Liver (tissue), 9 donors: ENCODE measurements around the gene YAE1. TPM values are rescaled to one million over a fixed set of nuclear protein-coding genes. Genes with fewer than 3 reads are reported as not detected.

ENCODE experiments used
- DNase-seq: peaks from one replicate; pipeline ENCODE4 v3.0.0-alpha.2; 2017; ENCODE audit warnings: low spot score
- H3K27ac ChIP-seq, 2 donors: one replicate each; pipeline ENCODE4 v1.7.0; 2013; ENCODE audit warnings: inconsistent platforms in 2 of 2, low read length in 2 of 2, control low read depth in 1 of 2, low read depth in 1 of 2, mild to moderate bottlenecking in 1 of 2
- H3K27me3 ChIP-seq, 4 donors: one replicate each; pipeline versions ENCODE4 v1.6.1 to v1.7.0; 2013; ENCODE audit warnings: low read length in 3 of 4, inconsistent platforms in 1 of 4, mild to moderate bottlenecking in 1 of 4, moderate library complexity in 1 of 4; ENCODE audit not compliant: control insufficient read depth in 4 of 4, insufficient read depth in 4 of 4
- H3K36me3 ChIP-seq, 4 donors: one replicate each; pipeline versions ENCODE4 v1.6.1 to v1.7.0; 2013; ENCODE audit warnings: low read length in 3 of 4, mild to moderate bottlenecking in 3 of 4, low read depth in 1 of 4, moderate library complexity in 1 of 4; ENCODE audit not compliant: control insufficient read depth in 4 of 4, insufficient read depth in 3 of 4
- H3K4me1 ChIP-seq, 4 donors: one replicate each; pipeline versions ENCODE4 v1.6.1 to v1.7.0; 2013; ENCODE audit warnings: low read length in 3 of 4, mild to moderate bottlenecking in 3 of 4, moderate library complexity in 1 of 4; ENCODE audit not compliant: control insufficient read depth in 4 of 4, insufficient read depth in 4 of 4
- H3K4me3 ChIP-seq, 3 donors: one replicate each; pipeline versions ENCODE4 v1.6.1 to v1.7.0; 2013; ENCODE audit warnings: low read length in 3 of 3, control low read depth in 1 of 3, low read depth in 1 of 3, mild to moderate bottlenecking in 1 of 3
- H3K9ac ChIP-seq, 2 donors: one replicate each; pipeline ENCODE4 v1.7.0; 2013; ENCODE audit warnings: low read length in 2 of 2, mild to moderate bottlenecking in 2 of 2, moderate library complexity in 2 of 2, control low read depth in 1 of 2, low read depth in 1 of 2
- H3K9me3 ChIP-seq, 4 donors: one replicate each; pipeline versions ENCODE4 v1.6.1 to v1.7.0; 2013; ENCODE audit warnings: low read length in 3 of 4; ENCODE audit not compliant: control insufficient read depth in 4 of 4
- EGR1 ChIP-seq, 2 donors: IDR thresholded peaks; 2 replicates each; pipeline ENCODE4 v1.6.1; 2016 to 2018; ENCODE audit warnings: antibody characterized with exemption in 2 of 2, low read depth in 2 of 2
- GABPA ChIP-seq, 2 donors: IDR thresholded peaks in 1 of 2; conservative IDR thresholded peaks in 1 of 2; 2 replicates each; pipeline ENCODE4 v1.6.1; 2016; ENCODE audit warnings: antibody characterized with exemption in 2 of 2, mild to moderate bottlenecking in 1 of 2, moderate library complexity in 1 of 2
- HNF4A ChIP-seq, 2 donors: conservative IDR thresholded peaks; 2 replicates each; pipeline ENCODE4 v1.6.1; 2016; ENCODE audit warnings: antibody characterized with exemption in 2 of 2, mild to moderate bottlenecking in 2 of 2
- HNF4G ChIP-seq: IDR thresholded peaks from 2 replicates; pipeline ENCODE4 v1.6.1; 2016; ENCODE audit warnings: antibody characterized with exemption
- JUND ChIP-seq, 2 donors: IDR thresholded peaks; 2 replicates each; pipeline ENCODE4 v1.6.1; 2016; ENCODE audit warnings: antibody characterized with exemption in 2 of 2
- NR2F2 ChIP-seq: IDR thresholded peaks from 2 replicates; pipeline ENCODE4 v1.6.1; 2016; ENCODE audit warnings: antibody characterized with exemption
- RAD21 ChIP-seq, 2 donors: IDR thresholded peaks; 2 replicates each; pipeline ENCODE4 v1.6.1; 2016; ENCODE audit warnings: antibody characterized with exemption in 2 of 2, mild to moderate bottlenecking in 2 of 2
- TAF1 ChIP-seq: conservative IDR thresholded peaks from 2 replicates; pipeline ENCODE4 v1.6.1; 2016; ENCODE audit warnings: antibody characterized with exemption, mild to moderate bottlenecking
- YY1 ChIP-seq: IDR thresholded peaks from 2 replicates; pipeline ENCODE4 v1.6.1; 2016; ENCODE audit warnings: antibody characterized with exemption, mild to moderate bottlenecking
- WGBS: extraction: QIAGEN DNeasy Blood & Tissue Kit; methylation state at CpG from one replicate; pipeline ENCODE4 v1.1.7; 2013; 5-methylcytosine and 5-hydroxymethylcytosine counted together
- polyA plus RNA-seq, 2 donors: library from polyadenylated mRNA; stranded (reverse) in 1 of 2; unstranded in 1 of 2; fragments of 200-250 nt in 1 of 2; fragments of >200 nt in 1 of 2; fragmentation: Nextera tagmentation in 1 of 2; extraction: Ambion mirVana in 1 of 2; gene quantifications; one replicate each; pipeline versions ENCODE4 v1.2.1 to v1.2.3, GENCODE V29; 2013 to 2015
- total RNA-seq, 2 donors: library from RNA; depleted of rRNA; stranded (reverse); fragments of >200 nt; gene quantifications; one replicate each; pipeline ENCODE4 v1.2.3, GENCODE V29; 2014
- TF ChIP-seq, protein P1 (sequence below): IDR thresholded peaks from 2 replicates; pipeline ENCODE4 v1.6.1; 2016; ENCODE audit warnings: antibody characterized with exemption
- TF ChIP-seq, protein P2 (sequence below): IDR thresholded peaks from 2 replicates; pipeline ENCODE4 v1.6.1; 2016; ENCODE audit warnings: antibody characterized with exemption
- TF ChIP-seq, protein P3 (sequence below): IDR thresholded peaks from 2 replicates; pipeline ENCODE4 v1.6.1; 2016; ENCODE audit warnings: antibody characterized with exemption, mild to moderate bottlenecking
- TF ChIP-seq, protein P4 (sequence below): IDR thresholded peaks from 2 replicates; pipeline ENCODE4 v1.6.1; 2016; ENCODE audit warnings: antibody characterized with exemption
- donor health status: healthy.
- donor health status: healthy.
- donor health status: healthy.
- donor health status: healthy.
- donor health status: healthy.

The YAE1 gene
- total and polyA plus RNA-seq, 4 donors = 6.7 to 12.0 (median 9.9) TPM

DNA sequence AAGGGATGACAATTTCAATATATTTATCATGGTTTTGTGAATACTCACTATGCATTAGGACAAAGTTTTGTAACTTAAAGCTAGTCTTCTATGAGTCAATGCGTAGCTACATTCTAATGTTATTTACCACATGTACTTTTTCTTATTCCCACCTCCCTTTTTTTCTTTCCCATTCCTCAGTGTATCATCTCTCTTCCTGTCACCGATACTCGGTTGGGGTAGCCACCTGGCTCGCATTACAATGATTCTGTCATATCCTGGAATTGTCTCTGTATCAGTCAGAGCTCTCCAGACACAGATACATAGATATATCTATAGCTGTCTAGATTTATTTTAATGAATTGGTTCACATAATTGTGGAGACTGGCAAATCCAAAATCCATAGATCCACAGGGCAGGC is 47.4 kb downstream of the YAE1 start:
- Histone ChIP-seq H3K9me3 (no peaks in the 10 kb centered on the region), H3K4me3 (no peak overlapping the region), H3K27me3 (no peaks in the 10 kb centered on the region), H3K36me3 (no peaks in the 10 kb centered on the region), H3K9ac (no peak overlapping the region), H3K4me1 (no peaks in the 10 kb centered on the region), H3K27ac (no peak overlapping the region)
- no peak for DNase-seq
- TF ChIP-seq JUND (IDR thresholded peaks at IDR 0.05) (no peak), HNF4G (no peak), GABPA (IDR thresholded peaks at IDR 0.05 in 1 of 2, conservative IDR thresholded peaks at IDR 0.05 in 1 of 2) (no peak), YY1 (no peak), RAD21 (IDR thresholded peaks at IDR 0.05) (no peak), HNF4A (conservative IDR thresholded peaks at IDR 0.05) (no peak), EGR1 (IDR thresholded peaks at IDR 0.05; ENCODE audit: low read depth in 2 of 2) (no peak), NR2F2 (no peak)
- TF ChIP-seq, protein P1, sequence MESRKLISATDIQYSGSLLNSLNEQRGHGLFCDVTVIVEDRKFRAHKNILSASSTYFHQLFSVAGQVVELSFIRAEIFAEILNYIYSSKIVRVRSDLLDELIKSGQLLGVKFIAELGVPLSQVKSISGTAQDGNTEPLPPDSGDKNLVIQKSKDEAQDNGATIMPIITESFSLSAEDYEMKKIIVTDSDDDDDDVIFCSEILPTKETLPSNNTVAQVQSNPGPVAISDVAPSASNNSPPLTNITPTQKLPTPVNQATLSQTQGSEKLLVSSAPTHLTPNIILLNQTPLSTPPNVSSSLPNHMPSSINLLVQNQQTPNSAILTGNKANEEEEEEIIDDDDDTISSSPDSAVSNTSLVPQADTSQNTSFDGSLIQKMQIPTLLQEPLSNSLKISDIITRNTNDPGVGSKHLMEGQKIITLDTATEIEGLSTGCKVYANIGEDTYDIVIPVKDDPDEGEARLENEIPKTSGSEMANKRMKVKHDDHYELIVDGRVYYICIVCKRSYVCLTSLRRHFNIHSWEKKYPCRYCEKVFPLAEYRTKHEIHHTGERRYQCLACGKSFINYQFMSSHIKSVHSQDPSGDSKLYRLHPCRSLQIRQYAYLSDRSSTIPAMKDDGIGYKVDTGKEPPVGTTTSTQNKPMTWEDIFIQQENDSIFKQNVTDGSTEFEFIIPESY = no peak
- TF ChIP-seq, protein P2, sequence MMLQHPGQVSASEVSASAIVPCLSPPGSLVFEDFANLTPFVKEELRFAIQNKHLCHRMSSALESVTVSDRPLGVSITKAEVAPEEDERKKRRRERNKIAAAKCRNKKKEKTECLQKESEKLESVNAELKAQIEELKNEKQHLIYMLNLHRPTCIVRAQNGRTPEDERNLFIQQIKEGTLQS = no peak
- TF ChIP-seq, protein P3, sequence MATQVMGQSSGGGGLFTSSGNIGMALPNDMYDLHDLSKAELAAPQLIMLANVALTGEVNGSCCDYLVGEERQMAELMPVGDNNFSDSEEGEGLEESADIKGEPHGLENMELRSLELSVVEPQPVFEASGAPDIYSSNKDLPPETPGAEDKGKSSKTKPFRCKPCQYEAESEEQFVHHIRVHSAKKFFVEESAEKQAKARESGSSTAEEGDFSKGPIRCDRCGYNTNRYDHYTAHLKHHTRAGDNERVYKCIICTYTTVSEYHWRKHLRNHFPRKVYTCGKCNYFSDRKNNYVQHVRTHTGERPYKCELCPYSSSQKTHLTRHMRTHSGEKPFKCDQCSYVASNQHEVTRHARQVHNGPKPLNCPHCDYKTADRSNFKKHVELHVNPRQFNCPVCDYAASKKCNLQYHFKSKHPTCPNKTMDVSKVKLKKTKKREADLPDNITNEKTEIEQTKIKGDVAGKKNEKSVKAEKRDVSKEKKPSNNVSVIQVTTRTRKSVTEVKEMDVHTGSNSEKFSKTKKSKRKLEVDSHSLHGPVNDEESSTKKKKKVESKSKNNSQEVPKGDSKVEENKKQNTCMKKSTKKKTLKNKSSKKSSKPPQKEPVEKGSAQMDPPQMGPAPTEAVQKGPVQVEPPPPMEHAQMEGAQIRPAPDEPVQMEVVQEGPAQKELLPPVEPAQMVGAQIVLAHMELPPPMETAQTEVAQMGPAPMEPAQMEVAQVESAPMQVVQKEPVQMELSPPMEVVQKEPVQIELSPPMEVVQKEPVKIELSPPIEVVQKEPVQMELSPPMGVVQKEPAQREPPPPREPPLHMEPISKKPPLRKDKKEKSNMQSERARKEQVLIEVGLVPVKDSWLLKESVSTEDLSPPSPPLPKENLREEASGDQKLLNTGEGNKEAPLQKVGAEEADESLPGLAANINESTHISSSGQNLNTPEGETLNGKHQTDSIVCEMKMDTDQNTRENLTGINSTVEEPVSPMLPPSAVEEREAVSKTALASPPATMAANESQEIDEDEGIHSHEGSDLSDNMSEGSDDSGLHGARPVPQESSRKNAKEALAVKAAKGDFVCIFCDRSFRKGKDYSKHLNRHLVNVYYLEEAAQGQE = no peak
- WGBS = 81% methylated on average over 4 of the region's 4 CpGs

DNA sequence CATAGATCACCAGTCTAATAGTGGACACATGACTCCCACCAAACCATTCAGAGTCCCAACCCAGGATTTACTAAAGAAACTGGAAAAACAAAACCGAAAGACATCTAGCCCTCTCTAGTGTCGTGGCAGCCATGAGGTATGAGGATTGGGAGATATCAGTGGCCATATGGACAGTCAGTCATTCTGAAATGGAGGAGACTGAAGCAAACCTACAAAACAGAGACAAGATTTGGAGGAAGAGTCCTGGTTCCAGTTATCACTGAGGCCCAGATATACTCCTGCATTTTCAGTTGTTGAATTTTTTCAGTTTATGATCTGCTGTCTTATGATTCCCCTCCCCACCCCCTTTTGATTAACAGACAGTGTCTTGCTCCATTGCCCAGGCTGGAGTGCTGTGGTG is 48.1 kb downstream of the YAE1 start:
- no peaks in the 10 kb centered on the region for H3K4me1 ChIP-seq
- no peak overlapping the region for H3K9ac ChIP-seq
- 94% methylated on average over 2 of the region's 2 CpGs for WGBS

More for the DNA sequence above, 48.1 kb downstream of the YAE1 start:
- H3K36me3 ChIP-seq = no peaks in the 10 kb centered on the region
- no peaks in the 10 kb centered on the region for H3K27me3 ChIP-seq
- no peaks in the 10 kb centered on the region for H3K9me3 ChIP-seq
- H3K27ac ChIP-seq = no peak overlapping the region
- H3K4me3 ChIP-seq = no peak overlapping the region
- DNase-seq = no peak
- TF ChIP-seq, protein P2 = no peak
- no peak for TF ChIP-seq NR2F2
- TF ChIP-seq, protein P4, sequence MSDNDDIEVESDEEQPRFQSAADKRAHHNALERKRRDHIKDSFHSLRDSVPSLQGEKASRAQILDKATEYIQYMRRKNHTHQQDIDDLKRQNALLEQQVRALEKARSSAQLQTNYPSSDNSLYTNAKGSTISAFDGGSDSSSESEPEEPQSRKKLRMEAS = no peak
- no peak for TF ChIP-seq GABPA (IDR thresholded peaks at IDR 0.05 in 1 of 2, conservative IDR thresholded peaks at IDR 0.05 in 1 of 2)
- no peak for TF ChIP-seq HNF4A (conservative IDR thresholded peaks at IDR 0.05)
- TF ChIP-seq RAD21 (IDR thresholded peaks at IDR 0.05) = no peak
- no peak for TF ChIP-seq TAF1
- TF ChIP-seq EGR1 (IDR thresholded peaks at IDR 0.05; ENCODE audit: low read depth in 2 of 2) = no peak
- TF ChIP-seq, protein P3 = no peak
